K562 (cell line): ENCODE results near the gene CATSPER1. TPM values are rescaled to one million over a fixed set of nuclear protein-coding genes. Genes with fewer than 3 reads are reported as not detected.

Experiments
- CTBP1 ChIP-seq: fragments of 450-650 bp; IDR thresholded peaks from 2 replicates; pipeline ENCODE4 v1.6.1; 2016; ENCODE audit warnings: borderline replicate concordance
- CTCF ChIP-seq, 3 experiments: IDR thresholded peaks in 2 of 3; conservative IDR thresholded peaks in 1 of 3; 2 replicates each; pipeline ENCODE4 v1.5.1; 2011 to 2012; ENCODE audit warnings: low read length in 3 of 3, mild to moderate bottlenecking in 3 of 3, control low read depth in 2 of 3, improper control_type of control experiment in 1 of 3, inconsistent platforms in 1 of 3, low read depth in 1 of 3, mixed read lengths in 1 of 3, moderate library complexity in 1 of 3; ENCODE audit not compliant: insufficient read depth in 2 of 3
- DEAF1 ChIP-seq: fragments of 450-650 bp; formaldehyde crosslinking; IDR thresholded peaks from 2 replicates; pipeline ENCODE4 v1.4.0; 2020; ENCODE audit warnings: mild to moderate bottlenecking, moderate library complexity
- E2F1 ChIP-seq: sonication (generic); formaldehyde crosslinking; IDR thresholded peaks from 2 replicates; pipeline ENCODE4 v1.8.1; 2023; ENCODE audit warnings: mild to moderate bottlenecking, missing genetic modification reagents, moderate library complexity
- HIVEP1 ChIP-seq: fragments of 250-450 bp; sonication (Bioruptor Pico); IDR thresholded peaks from 2 replicates; pipeline ENCODE4 v1.4.0; 2020; ENCODE audit warnings: mild to moderate bottlenecking
- HNRNPH1 ChIP-seq: fragments of 200-400 bp; formaldehyde crosslinking; optimal IDR thresholded peaks from 2 replicates; pipeline ENCODE3; 2017; ENCODE audit warnings: low read depth, mild to moderate bottlenecking, low read length, moderate library complexity
- ID3 ChIP-seq, 2 experiments: fragments of 250-450 bp in 1 of 2; fragments of 450-650 bp in 1 of 2; sonication (Bioruptor Pico) in 1 of 2; IDR thresholded peaks; 2 replicates each; pipeline versions ENCODE4 v1.6.1 to v1.8.0; 2016 to 2021; ENCODE audit warnings: mild to moderate bottlenecking in 2 of 2, moderate library complexity in 2 of 2, missing compliant biosample characterization in 1 of 2, missing genetic modification characterization in 1 of 2
- JUND ChIP-seq, 2 experiments: IDR thresholded peaks; 2 replicates in 1 of 2; 3 replicates in 1 of 2; pipeline ENCODE4 v1.6.1; 2011; ENCODE audit warnings: borderline replicate concordance in 2 of 2, low read depth in 2 of 2, low read length in 2 of 2, improper control_type of control experiment in 1 of 2, missing biosample characterization in 1 of 2, missing genetic modification characterization in 1 of 2, missing genetic modification reagents in 1 of 2
- MYC ChIP-seq, 2 experiments: fragments of 250-450 bp in 1 of 2; sonication (Bioruptor Pico) in 1 of 2; IDR thresholded peaks; 2 replicates each; pipeline versions ENCODE4 v1.5.1 to v1.6.1; 2012 to 2021; ENCODE audit warnings: low read depth in 2 of 2, borderline replicate concordance in 1 of 2, improper control_type of control experiment in 1 of 2, low read length in 1 of 2, mild to moderate bottlenecking in 1 of 2, moderate library complexity in 1 of 2
- PHF20 ChIP-seq: fragments of 450-650 bp; IDR thresholded peaks from 2 replicates; pipeline ENCODE4 v1.6.1; 2018; ENCODE audit not compliant: partially characterized antibody
- POLR2G ChIP-seq: fragments of 200-400 bp; formaldehyde crosslinking; IDR thresholded peaks from 2 replicates; pipeline ENCODE4 v1.6.1; 2017; ENCODE audit warnings: low read depth, mild to moderate bottlenecking, antibody characterized with exemption, low read length, moderate library complexity
- RBM17 ChIP-seq: fragments of 200-400 bp; formaldehyde crosslinking; IDR thresholded peaks from 2 replicates; pipeline ENCODE4 v1.6.1; 2017; ENCODE audit warnings: low read depth, mild to moderate bottlenecking, low read length, borderline replicate concordance
- SOX6 ChIP-seq: fragments of 450-650 bp; IDR thresholded peaks from 2 replicates; pipeline ENCODE4 v1.6.1; 2014; ENCODE audit warnings: mild to moderate bottlenecking
- SP1 ChIP-seq: sonication (generic); formaldehyde crosslinking; IDR thresholded peaks from 2 replicates; pipeline ENCODE4 v1.8.1; 2022; ENCODE audit warnings: mild to moderate bottlenecking, missing genetic modification reagents
- ZBTB43 ChIP-seq: sonication (generic); formaldehyde crosslinking; IDR thresholded peaks from 2 replicates; pipeline ENCODE4 v1.8.0; 2023; ENCODE audit warnings: mild to moderate bottlenecking, missing genetic modification reagents
- ZNF280A ChIP-seq: fragments of 450-650 bp; IDR thresholded peaks from 2 replicates; pipeline ENCODE4 v1.6.1; 2018; ENCODE audit warnings: mild to moderate bottlenecking, low read depth; ENCODE audit not compliant: partially characterized antibody
- polyA plus RNA-seq, 8 experiments: library from polyadenylated mRNA; depleted of rRNA in 4 of 8; stranded (reverse) in 5 of 8; unstranded in 3 of 8; fragments of >200 nt; fragmentation: Nextera tagmentation in 2 of 8; fragmentation: Illumina TruSeq in 1 of 8; extraction: Ambion mirVana in 2 of 8; extraction: Trizol in 1 of 8; gene quantifications; 2 replicates each; pipeline versions ENCODE4 v1.2.1 to v1.2.3, GENCODE V29; 2011 to 2014; ENCODE audit warnings: inconsistent platforms in 1 of 8, missing spikeins in 1 of 8
- total RNA-seq, 7 experiments: library from RNA; depleted of rRNA in 6 of 7; stranded (reverse); fragments of >200 nt in 6 of 7; fragmentation: Illumina TruSeq in 2 of 7; extraction: Trizol in 2 of 7; gene quantifications; 2 replicates each; pipeline versions ENCODE4 v1.2.1 to v1.2.3, GENCODE V29; 2011 to 2021; ENCODE audit warnings: low replicate concordance in 1 of 7

Gene CATSPER1
- total and polyA plus RNA-seq, 9 of the 15 experiments (the other 6 are each of a cell fraction or from before 2014, with no cell fraction given) = 0.21 to 3.3 (median 0.76) TPM

GRCh38 chr11:66022401-66023185 lies 3.7 kb downstream of the CATSPER1 start (continued):
- TF ChIP-seq CTCF (IDR thresholded peaks at IDR 0.05 in 2 of 3, conservative IDR thresholded peaks at IDR 0.05 in 1 of 3; ENCODE audit: insufficient read depth in 2 of 3, low read depth in 1 of 3, low read length in 3 of 3) (peak; percentile 93 to 96 (median 94)), RBM17 (no peak), CTBP1 (peak; percentile 45; the same call in 1 of the 2 replicates), ID3 (CRISPR knock-in tag; IDR thresholded peaks at IDR 0.05) (no peak), ID3 (tag; IDR thresholded peaks at IDR 0.05) (no peak), SOX6 (peak; percentile 17; the same call in 1 of the 2 replicates), E2F1 (no peak), ZNF280A (no peak), HNRNPH1 (no peak), DEAF1 (CRISPR knock-in tag) (peak; percentile 71), POLR2G (peak; percentile 82), HIVEP1 (CRISPR knock-in tag) (no peak), PHF20 (no peak), MYC (IDR thresholded peaks at IDR 0.05; ENCODE audit: low read depth, low read length) (0 out of 2 replicates have a peak, but pooled peaks have one; percentile 46), MYC (CRISPR knock-in tag; IDR thresholded peaks at IDR 0.05; ENCODE audit: borderline replicate concordance, low read depth) (no peak), SP1 (peak; percentile 66; the same call in 1 of the 2 replicates), JUND (IDR thresholded peaks at IDR 0.05; ENCODE audit: borderline replicate concordance, low read depth, low read length) (no peak), JUND (tag; IDR thresholded peaks at IDR 0.05; ENCODE audit: borderline replicate concordance, low read depth, low read length) (no peak; the same call in 2 of the 3 replicates), ZBTB43 (CRISPR knock-in tag) (no peak)
